HCT116 (cell line): ENCODE data around the gene CRACR2A. TPM values are rescaled to one million over a fixed set of nuclear protein-coding genes. Genes with fewer than 3 reads are reported as not detected.

Experiments
- ATAC-seq: fragments of 200-7000 bp; cut with Tn5 transposase; 2 replicates; pipeline ENCODE4 v1.9.1; 2020; ENCODE audit warnings: mild to moderate bottlenecking, moderate library complexity
- BruUV-seq: library from RNA; stranded (reverse); fragments of 400-500 nt; replicated peaks from 2 replicates; lab custom pipeline; 2021; lab: Mats Ljungman, UMichigan
- CTCF ChIA-PET: fragments of 300-600 bp; sonication (Branson Sonifier 250); formaldehyde crosslinking; loops from one replicate; lab custom pipeline; 2021; ENCODE audit warnings: antibody characterized with exemption; lab: Charles Lee
- POLR2A ChIA-PET: fragments of 300-600, 350-600 bp; sonication (Branson Sonifier 250); formaldehyde crosslinking; loops from one replicate; lab custom pipeline; 2021; ENCODE audit warnings: antibody characterized with exemption; lab: Charles Lee
- RAD21 ChIA-PET, 2 experiments: fragments of 300-600 bp; sonication (Branson Sonifier 250); formaldehyde crosslinking; loops; one replicate each; lab custom pipeline; 2023; ENCODE audit warnings: low total read pairs in 2 of 2; ENCODE audit not compliant: uncharacterized antibody in 2 of 2, unreplicated experiment in 2 of 2, low non-redundant PET in 1 of 2; lab: Charles Lee
- DNase-seq: peaks from one replicate; pipeline ENCODE4 v3.0.0-alpha.2; 2010; ENCODE audit warnings: low read depth, low spot score
- H2AFZ ChIP-seq: fragments of 200-600 bp; shearing (Covaris generic), sonication (generic); 2 replicates; pipeline ENCODE4 v1.6.1; 2017; ENCODE audit warnings: low read depth, mixed run types, mixed read lengths, antibody characterized with exemption, low read length; ENCODE audit not compliant: poor library complexity, severe bottlenecking
- H3K27ac ChIP-seq: 2 replicates; pipeline ENCODE4 v1.5.1; 2012; ENCODE audit warnings: low read depth, low read length
- H3K27me3 ChIP-seq: fragments of 200-600 bp; sonication (generic); 2 replicates; pipeline ENCODE4 v1.6.1; 2016; ENCODE audit warnings: mixed run types, low read length, mixed read lengths; ENCODE audit not compliant: insufficient read depth
- H3K36me3 ChIP-seq, 2 experiments: fragments of 200-500 bp in 1 of 2; fragments of 200-600 bp in 1 of 2; sonication (Bioruptor generic) in 1 of 2; sonication (generic) in 1 of 2; 2 replicates each; pipeline versions ENCODE4 v1.5.1 to v1.6.1; 2014 to 2016; ENCODE audit warnings: low read length in 2 of 2, inconsistent platforms in 1 of 2, mixed read lengths in 1 of 2, mixed run types in 1 of 2; ENCODE audit not compliant: insufficient read depth in 2 of 2, control insufficient read depth in 1 of 2
- H3K4me1 ChIP-seq, 2 experiments: fragments of 200-600 bp in 1 of 2; sonication (generic) in 1 of 2; 2 replicates each; pipeline versions ENCODE4 v1.5.1 to v1.6.1; 2012 to 2017; ENCODE audit warnings: low read length in 2 of 2, inconsistent platforms in 1 of 2, mild to moderate bottlenecking in 1 of 2, mixed read lengths in 1 of 2, mixed run types in 1 of 2, moderate library complexity in 1 of 2; ENCODE audit not compliant: insufficient read depth in 2 of 2, control insufficient read depth in 1 of 2
- H3K4me2 ChIP-seq: fragments of 200-600 bp; sonication (generic); 2 replicates; pipeline ENCODE4 v1.6.1; 2017; ENCODE audit warnings: mixed run types, low read length, mixed read lengths
- H3K4me3 ChIP-seq, 2 experiments: fragments of 200-600 bp in 1 of 2; sonication (generic) in 1 of 2; replicated peaks in 1 of 2; 2 replicates each; pipeline ENCODE4 v1.5.1; 2011 to 2016; ENCODE audit warnings: low read length in 2 of 2, control low read depth in 1 of 2, low read depth in 1 of 2, mild to moderate bottlenecking in 1 of 2, mixed read lengths in 1 of 2, mixed run types in 1 of 2
- H3K79me2 ChIP-seq: fragments of 200-600 bp; sonication (generic); 2 replicates; pipeline ENCODE4 v1.6.1; 2017; ENCODE audit warnings: mild to moderate bottlenecking, mixed run types, low read length, moderate library complexity, mixed read lengths; ENCODE audit not compliant: insufficient read depth
- H3K9ac ChIP-seq: fragments of 200-600 bp; sonication (generic); 2 replicates; pipeline ENCODE4 v1.6.1; 2016; ENCODE audit warnings: low read length, mixed read lengths
- H3K9me2 ChIP-seq: fragments of 200-600 bp; sonication (generic), shearing (Covaris generic); 2 replicates; pipeline ENCODE4 v1.6.1; 2017; ENCODE audit warnings: mixed run types, mild to moderate bottlenecking, moderate library complexity; ENCODE audit not compliant: insufficient read depth
- H3K9me3 ChIP-seq, 2 experiments: fragments of 200-500 bp in 1 of 2; fragments of 200-600 bp in 1 of 2; sonication (Bioruptor generic) in 1 of 2; sonication (generic) in 1 of 2; 2 replicates each; pipeline ENCODE4 v1.6.1; 2014 to 2017; ENCODE audit warnings: low read length in 2 of 2, mixed read lengths in 2 of 2, inconsistent platforms in 1 of 2, low read depth in 1 of 2, mild to moderate bottlenecking in 1 of 2, mixed run types in 1 of 2, moderate library complexity in 1 of 2; ENCODE audit not compliant: control insufficient read depth in 1 of 2, insufficient read depth in 1 of 2
- H4K20me1 ChIP-seq: fragments of 200-600 bp; sonication (generic), shearing (Covaris generic); 2 replicates; pipeline ENCODE4 v1.6.1; 2017; ENCODE audit warnings: mixed run types, mild to moderate bottlenecking, moderate library complexity; ENCODE audit not compliant: insufficient read depth
- MAX ChIP-seq: IDR thresholded peaks from 2 replicates; pipeline ENCODE4 v1.6.1; 2012
- RAD21 ChIP-seq: IDR thresholded peaks from 2 replicates; pipeline ENCODE4 v1.6.1; 2012; ENCODE audit warnings: low read depth, mild to moderate bottlenecking
- YY1 ChIP-seq: IDR thresholded peaks from 2 replicates; pipeline ENCODE4 v1.6.1; 2011; ENCODE audit warnings: low read length, low read depth, moderate library complexity, mild to moderate bottlenecking; ENCODE audit not compliant: insufficient replicate concordance; ENCODE audit errors: extremely low read depth
- intact Hi-C: fragments of 100-400 bp; cut with micrococcal nuclease; formaldehyde crosslinking; loops from 2 replicates; pipeline ENCODE4 v1.10.0; 2022
- total RNA-seq: library from RNA; stranded (reverse); gene quantifications from one replicate; pipeline ENCODE4 v1.2.1, GENCODE V29; 2021; ENCODE audit not compliant: unreplicated experiment
- TF ChIP-seq, protein P1 (sequence below), 3 experiments: fragments of 200-600 bp in 1 of 3; sonication (generic) in 1 of 3; IDR thresholded peaks in 2 of 3; conservative IDR thresholded peaks in 1 of 3; 2 replicates each; pipeline ENCODE4 v1.5.1; 2012 to 2017; ENCODE audit warnings: low read depth in 2 of 3, low read length in 2 of 3, antibody characterized with exemption in 1 of 3, borderline replicate concordance in 1 of 3, control low read depth in 1 of 3, mild to moderate bottlenecking in 1 of 3, mixed read lengths in 1 of 3, mixed run types in 1 of 3, moderate library complexity in 1 of 3; ENCODE audit not compliant: insufficient read depth in 1 of 3

The CRACR2A gene
- total RNA-seq, 1 experiment from 2014 or later: 18.4 TPM

DNA sequence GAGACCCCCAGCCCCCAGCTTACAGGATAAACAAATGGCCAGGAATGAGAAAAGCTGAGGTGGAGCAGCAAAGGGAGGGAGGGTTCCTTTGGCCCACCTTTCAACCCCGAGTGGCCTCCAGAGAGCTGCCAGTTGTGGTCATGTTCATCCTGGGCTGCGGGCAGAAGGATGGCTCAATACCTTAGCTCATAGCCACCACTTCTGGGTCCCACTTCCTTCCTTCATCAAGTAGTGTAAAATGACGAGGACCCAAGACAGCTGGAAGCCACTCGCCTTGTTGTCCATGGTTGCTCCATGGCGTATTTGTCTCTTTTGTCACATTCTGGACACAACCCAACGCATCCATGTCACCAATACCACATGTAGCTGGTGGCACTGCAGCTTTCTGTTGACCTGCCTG, 24.2 kb downstream of the CRACR2A start:
- H3K27me3 ChIP-seq: no peaks in the 10 kb centered on the region
- no peak for ATAC-seq
- no TSS peak for BruUV-seq

More for the DNA sequence above, 24.2 kb downstream of the CRACR2A start:
- no peaks in the 10 kb centered on the region for H3K36me3 ChIP-seq
- H3K4me1 ChIP-seq: peaks cover 0 to 5% of the 10 kb centered on the region in 2 experiments; a peak in 2 of 4 replicates
- no peak overlapping the region for H3K27ac ChIP-seq
- intact Hi-C loops: no loop called here
- no peak overlapping the region for H3K4me3 ChIP-seq
- ChIA-PET RAD21 (no interaction called here), POLR2A (no interaction called here), CTCF (no interaction called here)
- no peaks in the 10 kb centered on the region for H3K9me3 ChIP-seq
- H4K20me1 ChIP-seq: no peaks in the 10 kb centered on the region
- no peak overlapping the region for H3K4me2 ChIP-seq
- TF ChIP-seq RAD21: no peak
- no peak for TF ChIP-seq YY1
- TF ChIP-seq MAX: no peak
- TF ChIP-seq, protein P1, sequence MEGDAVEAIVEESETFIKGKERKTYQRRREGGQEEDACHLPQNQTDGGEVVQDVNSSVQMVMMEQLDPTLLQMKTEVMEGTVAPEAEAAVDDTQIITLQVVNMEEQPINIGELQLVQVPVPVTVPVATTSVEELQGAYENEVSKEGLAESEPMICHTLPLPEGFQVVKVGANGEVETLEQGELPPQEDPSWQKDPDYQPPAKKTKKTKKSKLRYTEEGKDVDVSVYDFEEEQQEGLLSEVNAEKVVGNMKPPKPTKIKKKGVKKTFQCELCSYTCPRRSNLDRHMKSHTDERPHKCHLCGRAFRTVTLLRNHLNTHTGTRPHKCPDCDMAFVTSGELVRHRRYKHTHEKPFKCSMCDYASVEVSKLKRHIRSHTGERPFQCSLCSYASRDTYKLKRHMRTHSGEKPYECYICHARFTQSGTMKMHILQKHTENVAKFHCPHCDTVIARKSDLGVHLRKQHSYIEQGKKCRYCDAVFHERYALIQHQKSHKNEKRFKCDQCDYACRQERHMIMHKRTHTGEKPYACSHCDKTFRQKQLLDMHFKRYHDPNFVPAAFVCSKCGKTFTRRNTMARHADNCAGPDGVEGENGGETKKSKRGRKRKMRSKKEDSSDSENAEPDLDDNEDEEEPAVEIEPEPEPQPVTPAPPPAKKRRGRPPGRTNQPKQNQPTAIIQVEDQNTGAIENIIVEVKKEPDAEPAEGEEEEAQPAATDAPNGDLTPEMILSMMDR (IDR thresholded peaks at IDR 0.05 in 2 of 3, conservative IDR thresholded peaks at IDR 0.05 in 1 of 3; ENCODE audit: borderline replicate concordance in 1 of 3, insufficient read depth in 1 of 3, low read depth in 2 of 3, low read length in 2 of 3): no peak
- H3K9ac ChIP-seq: no peak overlapping the region
- no peak for DNase-seq
- no peaks in the 10 kb centered on the region for H3K9me2 ChIP-seq
- no peak overlapping the region for H2AFZ ChIP-seq
- no peaks in the 10 kb centered on the region for H3K79me2 ChIP-seq
